ENCODE measurements around the gene TRPM8.

DNA sequence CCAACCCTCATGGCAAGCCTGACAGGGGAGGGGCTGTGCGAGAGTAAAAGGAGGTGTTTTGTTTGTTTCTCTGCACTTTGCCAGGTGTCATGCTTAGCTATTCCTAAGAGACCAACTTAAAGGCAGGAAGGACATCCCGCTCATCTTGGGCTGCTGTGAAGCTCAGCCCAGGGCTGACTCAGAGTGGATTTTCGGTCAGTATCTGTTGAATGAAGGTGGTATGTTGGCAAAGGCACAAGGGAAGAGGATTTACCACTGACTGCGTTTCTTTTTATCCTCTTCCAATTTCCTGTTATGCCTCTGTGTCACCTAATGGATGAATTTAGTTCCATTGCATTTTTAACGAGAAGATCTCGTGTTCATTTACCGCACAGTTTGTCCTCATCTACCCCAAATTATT is 18.9 kb downstream of the TRPM8 start:
- TF ChIP-seq CTCF (IDR thresholded peaks at IDR 0.05): no peak
- TF ChIP-seq POLR2AphosphoS5 (IDR thresholded peaks at IDR 0.05; ENCODE audit: insufficient read depth in 1 of 2, low read depth in 1 of 2): no peak
- no peak for TF ChIP-seq POLR2A (IDR thresholded peaks at IDR 0.05)
